ENCODE measurements around the gene TOR3A. TPM values are rescaled to one million over a fixed set of nuclear protein-coding genes. Genes with fewer than 3 reads are reported as not detected.

The TOR3A gene
- total RNA-seq, 1 experiment from 2014 or later, result 25.2 TPM

DNA sequence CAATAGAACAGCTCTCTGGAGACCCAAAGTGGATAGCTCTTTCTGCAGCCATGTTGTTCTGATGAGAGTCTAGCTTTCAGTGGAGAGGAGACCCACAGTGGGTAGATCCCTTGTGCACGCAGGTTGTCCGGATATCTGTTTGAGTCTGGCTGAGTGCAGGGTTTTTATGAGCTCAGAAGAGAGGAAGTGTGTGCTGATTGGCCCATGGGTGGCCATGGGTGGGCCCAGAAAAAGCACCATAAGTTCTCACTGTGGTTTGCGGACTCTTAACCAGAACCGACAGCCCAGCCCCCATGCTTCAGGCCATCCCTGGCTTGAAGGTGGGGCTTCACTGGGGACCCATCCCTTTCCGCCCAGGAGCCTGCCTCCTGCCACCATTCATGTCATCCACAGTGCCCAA lies 39.2 kb upstream of the TOR3A start:
- ChIA-PET POLR2A (no interaction called here), CTCF (no interaction called here)
- Histone ChIP-seq H3K4me3 (ENCODE audit: low read depth, low read length) (no peak overlapping the region), H3K36me3 (ENCODE audit: control insufficient read depth, insufficient read depth, low read length) (no peaks in the 10 kb centered on the region; the same call in 1 of the 2 replicates), H3K9me3 (no peaks in the 10 kb centered on the region), H3K27me3 (replicated peaks; ENCODE audit: control insufficient read depth, insufficient read depth, low read length) (no peaks in the 10 kb centered on the region), H3K4me1 (no peaks in the 10 kb centered on the region)
- BruUV-seq (replicated peaks), result no TSS peak
- Mint-ChIP-seq H3K27ac (ENCODE audit: unreplicated experiment) (no peak overlapping the region), H3K4me3 (ENCODE audit: unreplicated experiment) (no peak overlapping the region), H3K9me3 (ENCODE audit: unreplicated experiment) (no peaks in the 10 kb centered on the region), H3K4me1 (ENCODE audit: low read depth, unreplicated experiment) (peaks cover 10% of the 10 kb centered on the region), H3K27me3 (ENCODE audit: insufficient read depth, unreplicated experiment) (no peaks in the 10 kb centered on the region), H3K36me3 (ENCODE audit: insufficient read depth, unreplicated experiment) (peaks cover 6% of the 10 kb centered on the region)
- intact Hi-C loops (cut with micrococcal nuclease; ENCODE audit: unreplicated experiment), result no loop called here
- no peak for DNase-seq
- TF ChIP-seq CTCF (IDR thresholded peaks at IDR 0.05; ENCODE audit: insufficient read depth in 1 of 2, low read depth in 1 of 2, low read length in 1 of 2, severe bottlenecking in 1 of 2, unreplicated experiment in 1 of 2), result no peak

GRCh38 chr1:179043266-179043665 lies 38.6 kb upstream of the TOR3A start:
- intact Hi-C loops (cut with micrococcal nuclease; ENCODE audit: unreplicated experiment), result no loop called here
- H3K4me1 ChIP-seq, result no peaks in the 10 kb centered on the region
- H3K4me3 ChIP-seq (ENCODE audit: low read depth, low read length), result no peak overlapping the region
- Mint-ChIP-seq H3K4me1 (ENCODE audit: low read depth, unreplicated experiment) (peaks cover 10% of the 10 kb centered on the region), H3K27me3 (ENCODE audit: insufficient read depth, unreplicated experiment) (no peaks in the 10 kb centered on the region), H3K9me3 (ENCODE audit: unreplicated experiment) (no peaks in the 10 kb centered on the region), H3K36me3 (ENCODE audit: insufficient read depth, unreplicated experiment) (peaks cover 6% of the 10 kb centered on the region), H3K4me3 (ENCODE audit: unreplicated experiment) (no peak overlapping the region), H3K27ac (ENCODE audit: unreplicated experiment) (no peak overlapping the region)
- CTCF ChIA-PET, result no interaction called here
- no peaks in the 10 kb centered on the region; the same call in 1 of the 2 replicates for H3K36me3 ChIP-seq (ENCODE audit: control insufficient read depth, insufficient read depth, low read length)
- H3K27me3 ChIP-seq (replicated peaks; ENCODE audit: control insufficient read depth, insufficient read depth, low read length), result no peaks in the 10 kb centered on the region
- no peak for DNase-seq
- POLR2A ChIA-PET, result no interaction called here
- no TSS peak for BruUV-seq (replicated peaks)
- no peaks in the 10 kb centered on the region for H3K9me3 ChIP-seq
- no peak for TF ChIP-seq CTCF (IDR thresholded peaks at IDR 0.05; ENCODE audit: insufficient read depth in 1 of 2, low read depth in 1 of 2, low read length in 1 of 2, severe bottlenecking in 1 of 2, unreplicated experiment in 1 of 2)

DNA sequence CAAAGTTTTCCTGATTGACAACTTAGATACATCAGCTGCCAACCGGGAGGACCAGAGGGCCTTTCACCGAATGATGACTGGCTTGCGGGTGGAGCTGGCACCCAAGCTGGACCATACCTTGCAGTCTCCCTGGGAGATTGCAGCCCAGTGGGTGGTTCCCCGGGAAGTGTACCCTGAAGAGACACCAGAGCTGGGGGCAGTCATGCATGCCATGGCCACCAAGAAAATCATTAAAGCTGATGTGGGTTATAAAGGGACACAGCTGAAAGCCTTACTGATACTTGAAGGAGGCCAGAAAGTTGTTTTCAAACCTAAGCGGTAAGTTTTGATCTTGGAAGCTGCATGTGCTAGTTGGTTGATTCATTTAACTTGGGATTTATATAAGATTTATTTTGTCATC lies 38.0 kb upstream of the TOR3A start:
- BruUV-seq (replicated peaks), result no TSS peak
- CTCF ChIA-PET, result no interaction called here
- POLR2A ChIA-PET, result no interaction called here
- Mint-ChIP-seq H3K36me3 (ENCODE audit: insufficient read depth, unreplicated experiment) (peaks cover 6% of the 10 kb centered on the region), H3K27me3 (ENCODE audit: insufficient read depth, unreplicated experiment) (no peaks in the 10 kb centered on the region), H3K27ac (ENCODE audit: unreplicated experiment) (no peak overlapping the region), H3K9me3 (ENCODE audit: unreplicated experiment) (no peaks in the 10 kb centered on the region), H3K4me3 (ENCODE audit: unreplicated experiment) (no peak overlapping the region), H3K4me1 (ENCODE audit: low read depth, unreplicated experiment) (peaks cover 4% of the 10 kb centered on the region)
- Histone ChIP-seq H3K9me3 (no peaks in the 10 kb centered on the region), H3K36me3 (ENCODE audit: control insufficient read depth, insufficient read depth, low read length) (no peaks in the 10 kb centered on the region; the same call in 1 of the 2 replicates), H3K27me3 (replicated peaks; ENCODE audit: control insufficient read depth, insufficient read depth, low read length) (no peaks in the 10 kb centered on the region), H3K4me1 (no peaks in the 10 kb centered on the region), H3K4me3 (ENCODE audit: low read depth, low read length) (no peak overlapping the region)
- no peak for TF ChIP-seq CTCF (IDR thresholded peaks at IDR 0.05; ENCODE audit: insufficient read depth in 1 of 2, low read depth in 1 of 2, low read length in 1 of 2, severe bottlenecking in 1 of 2, unreplicated experiment in 1 of 2)
- intact Hi-C loops (cut with micrococcal nuclease; ENCODE audit: unreplicated experiment), result no loop called here
- DNase-seq, result no peak
